Tibial nerve (tissue), 4 donors: Measurements from ENCODE around the gene SOX12. TPM values are rescaled to one million over a fixed set of nuclear protein-coding genes. Genes with fewer than 3 reads are reported as not detected.
"Not testable (repeated sequence)": the region's sequence is repeated elsewhere in the genome, so short reads cannot be mapped to it uniquely, and the experiment has no call there.

ENCODE experiments used
- DNase-seq, 2 donors: peaks; one replicate each; pipeline ENCODE4 v3.0.0-alpha.2; 2019; ENCODE audit warnings: low spot score in 2 of 2
- H3K27ac ChIP-seq, 4 donors: fragments of 200-600 bp; sonication (generic) in 3 of 4; one replicate each; pipeline ENCODE4 v1.5.1; 2017 to 2019; ENCODE audit warnings: mild to moderate bottlenecking in 1 of 4
- H3K27me3 ChIP-seq, 2 donors: fragments of 200-600 bp; sonication (generic) in 1 of 2; one replicate each; pipeline versions ENCODE4 v1.5.1 to v1.6.0; 2017 to 2019
- H3K36me3 ChIP-seq, 3 donors: fragments of 200-600 bp; sonication (generic); one replicate each; pipeline ENCODE4 v1.5.1; 2018 to 2019
- H3K4me1 ChIP-seq, 4 donors: fragments of 200-600 bp; sonication (generic) in 3 of 4; one replicate each; pipeline ENCODE4 v1.5.1; 2017 to 2019
- H3K4me3 ChIP-seq, 4 donors: fragments of 200-600 bp; sonication (generic) in 3 of 4; one replicate each; pipeline ENCODE4 v1.5.1; 2017 to 2019; ENCODE audit warnings: mild to moderate bottlenecking in 1 of 4, moderate library complexity in 1 of 4
- H3K9me3 ChIP-seq, 4 donors: fragments of 200-600 bp; sonication (generic) in 3 of 4; one replicate each; pipeline ENCODE4 v1.5.1; 2017 to 2019
- EP300 ChIP-seq, 2 donors: sonication (generic); formaldehyde crosslinking; IDR thresholded peaks; one replicate each; pipeline ENCODE4 v1.6.1; 2017; ENCODE audit warnings: antibody characterized with exemption in 2 of 2, mild to moderate bottlenecking in 1 of 2
- POLR2A ChIP-seq, 2 donors: fragments of 450-650 bp; IDR thresholded peaks; one replicate each; pipeline ENCODE4 v1.6.1; 2017; ENCODE audit warnings: antibody characterized with exemption in 2 of 2, mild to moderate bottlenecking in 2 of 2, moderate library complexity in 2 of 2
- WGBS, 2 donors: methylation state at CpG; one replicate each; pipeline ENCODE4 v1.1.5; 2018; 5-methylcytosine and 5-hydroxymethylcytosine counted together
- total RNA-seq, 4 donors: library from RNA; depleted of rRNA; stranded (reverse); fragments of >200 nt; gene quantifications; one replicate each; pipeline ENCODE4 v1.1.0, GENCODE V29; 2016
- TF ChIP-seq, protein P1 (sequence below), 5 experiments: fragments of 200-600 bp in 3 of 5; fragments of 450-650 bp in 2 of 5; sonication (generic) in 3 of 5; IDR thresholded peaks; one replicate each; pipeline ENCODE4 v1.5.1; 2016 to 2019; ENCODE audit warnings: antibody characterized with exemption in 5 of 5, mild to moderate bottlenecking in 3 of 5, moderate library complexity in 2 of 5

Gene SOX12
- total RNA-seq, 4 donors from 2014 or later, result 4.6 to 9.8 (median 8.6) TPM

DNA sequence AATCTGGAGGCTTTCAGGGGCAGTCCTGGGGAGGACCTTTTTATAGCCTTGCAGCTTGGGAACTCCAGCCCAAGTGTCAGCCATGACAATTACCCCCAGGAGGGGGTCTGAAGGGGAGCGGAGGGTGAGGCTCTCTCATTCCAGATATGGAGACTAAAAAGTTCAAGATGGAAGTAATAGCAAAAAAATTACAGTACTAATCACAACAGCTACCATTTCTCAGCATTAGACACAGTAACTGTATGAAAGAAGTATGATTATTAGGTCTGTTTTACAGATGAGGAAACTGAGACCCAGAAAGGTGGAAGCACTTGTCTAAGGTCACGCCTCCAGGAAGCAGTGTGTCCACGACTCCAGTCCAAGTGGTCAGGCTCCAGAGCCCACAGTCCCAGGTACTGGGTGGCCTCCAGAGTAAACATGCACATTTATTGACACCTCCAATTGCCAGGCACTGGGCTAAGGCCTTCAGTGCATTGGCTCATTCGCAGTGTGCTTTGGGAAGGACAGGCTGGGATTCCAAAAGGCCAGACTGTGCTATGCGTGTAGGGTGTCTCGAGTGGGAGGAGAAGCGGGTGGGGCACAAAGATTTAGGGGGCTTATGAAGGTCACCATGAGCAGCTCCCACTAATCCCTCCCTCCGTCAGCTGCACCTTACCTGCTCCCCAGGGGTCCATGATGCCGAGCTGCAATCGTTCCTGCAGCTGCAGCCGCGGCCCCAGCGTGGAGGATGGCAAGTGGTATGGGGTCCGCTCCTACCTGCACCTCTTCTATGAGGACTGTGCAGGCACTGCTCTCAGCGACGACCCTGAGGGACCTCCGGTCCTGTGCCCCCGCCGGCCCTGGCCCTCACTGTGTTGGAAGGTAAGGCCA lies 23.9 kb downstream of the SOX12 start:
- TF ChIP-seq, protein P1, sequence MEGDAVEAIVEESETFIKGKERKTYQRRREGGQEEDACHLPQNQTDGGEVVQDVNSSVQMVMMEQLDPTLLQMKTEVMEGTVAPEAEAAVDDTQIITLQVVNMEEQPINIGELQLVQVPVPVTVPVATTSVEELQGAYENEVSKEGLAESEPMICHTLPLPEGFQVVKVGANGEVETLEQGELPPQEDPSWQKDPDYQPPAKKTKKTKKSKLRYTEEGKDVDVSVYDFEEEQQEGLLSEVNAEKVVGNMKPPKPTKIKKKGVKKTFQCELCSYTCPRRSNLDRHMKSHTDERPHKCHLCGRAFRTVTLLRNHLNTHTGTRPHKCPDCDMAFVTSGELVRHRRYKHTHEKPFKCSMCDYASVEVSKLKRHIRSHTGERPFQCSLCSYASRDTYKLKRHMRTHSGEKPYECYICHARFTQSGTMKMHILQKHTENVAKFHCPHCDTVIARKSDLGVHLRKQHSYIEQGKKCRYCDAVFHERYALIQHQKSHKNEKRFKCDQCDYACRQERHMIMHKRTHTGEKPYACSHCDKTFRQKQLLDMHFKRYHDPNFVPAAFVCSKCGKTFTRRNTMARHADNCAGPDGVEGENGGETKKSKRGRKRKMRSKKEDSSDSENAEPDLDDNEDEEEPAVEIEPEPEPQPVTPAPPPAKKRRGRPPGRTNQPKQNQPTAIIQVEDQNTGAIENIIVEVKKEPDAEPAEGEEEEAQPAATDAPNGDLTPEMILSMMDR (IDR thresholded peaks at IDR 0.05), result no peak
- TF ChIP-seq POLR2A (IDR thresholded peaks at IDR 0.05) (no peak), EP300 (IDR thresholded peaks at IDR 0.05) (no peak)
- peaks cover 0 to 15% (median 5%) of the 10 kb centered on the region in 4 donors for H3K4me1 ChIP-seq
- 91 to 95% methylated on average over 16 to 19 of the region's 19 CpGs for WGBS, 2 donors
- no peak for DNase-seq
- H3K4me3 ChIP-seq, result no peak overlapping the region
- peaks cover 0 to 36% (median 0%) of the 10 kb centered on the region in 3 donors for H3K36me3 ChIP-seq
- H3K27ac ChIP-seq, result peak overlapping the region in 2 of 4 donors; percentile 92 to 98
- H3K9me3 ChIP-seq, result no peaks in the 10 kb centered on the region
- no peaks in the 10 kb centered on the region for H3K27me3 ChIP-seq

DNA sequence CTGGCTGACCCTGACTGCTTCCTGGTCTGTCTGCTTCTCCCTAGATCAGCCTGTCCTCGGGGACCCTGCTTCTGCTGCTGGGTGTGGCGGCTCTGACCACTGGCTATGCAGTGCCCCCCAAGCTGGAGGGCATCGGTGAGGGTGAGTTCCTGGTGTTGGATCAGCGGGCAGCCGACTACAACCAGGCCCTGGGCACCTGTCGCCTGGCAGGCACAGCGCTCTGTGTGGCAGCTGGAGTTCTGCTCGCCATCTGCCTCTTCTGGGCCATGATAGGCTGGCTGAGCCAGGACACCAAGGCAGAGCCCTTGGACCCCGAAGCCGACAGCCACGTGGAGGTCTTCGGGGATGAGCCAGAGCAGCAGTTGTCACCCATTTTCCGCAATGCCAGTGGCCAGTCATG lies 27.8 kb downstream of the SOX12 start:
- no peaks in the 10 kb centered on the region for H3K9me3 ChIP-seq
- H3K4me3 ChIP-seq, result no peak overlapping the region
- H3K36me3 ChIP-seq, result peaks cover 0 to 36% (median 0%) of the 10 kb centered on the region in 3 donors
- H3K4me1 ChIP-seq, result peaks cover 0 to 11% (median 1%) of the 10 kb centered on the region in 4 donors
- TF ChIP-seq, protein P1 (IDR thresholded peaks at IDR 0.05), result no peak
- no peak for TF ChIP-seq POLR2A (IDR thresholded peaks at IDR 0.05)
- TF ChIP-seq EP300 (IDR thresholded peaks at IDR 0.05), result no peak
- DNase-seq, result no peak
- no peak overlapping the region for H3K27ac ChIP-seq
- H3K27me3 ChIP-seq, result no peaks in the 10 kb centered on the region
- 86 to 88% methylated on average over 9 to 13 of the region's 13 CpGs for WGBS, 2 donors

DNA sequence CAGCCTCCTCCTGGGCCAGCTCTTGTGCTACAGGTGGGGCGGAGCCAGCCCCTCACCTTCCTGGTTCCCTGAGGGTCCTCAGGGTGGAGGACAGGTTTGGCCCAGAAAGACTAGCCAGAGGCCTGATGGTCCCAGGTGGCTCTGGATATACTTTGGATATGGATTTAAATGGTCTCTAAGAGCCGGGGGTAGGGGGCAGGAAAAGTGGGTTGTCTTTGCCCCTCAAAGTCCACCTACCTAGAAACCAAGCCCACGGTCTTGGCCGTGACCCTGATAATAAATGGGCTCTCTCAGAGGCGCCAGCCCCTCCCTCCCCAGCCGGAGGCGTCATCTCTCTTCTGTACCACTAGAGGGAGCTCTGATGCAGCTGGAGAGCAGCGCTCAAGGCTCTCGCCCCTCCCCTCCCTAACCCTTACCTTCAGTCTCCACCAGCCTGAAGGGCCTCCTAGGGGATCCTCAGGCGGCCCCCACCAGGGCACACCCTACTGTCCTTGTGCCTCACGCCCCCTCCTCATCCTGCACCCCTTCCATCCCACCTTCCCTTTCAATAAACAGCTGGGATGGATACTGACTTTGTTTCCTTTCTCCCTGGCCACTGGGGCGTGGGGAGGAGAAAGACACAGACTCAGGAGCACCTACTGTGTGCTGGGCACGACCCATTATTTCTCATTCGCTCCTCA lies 29.1 kb downstream of the SOX12 start:
- no peaks in the 10 kb centered on the region for H3K9me3 ChIP-seq
- H3K4me3 ChIP-seq, result no peak overlapping the region
- no peak overlapping the region for H3K27ac ChIP-seq
- H3K36me3 ChIP-seq, result peaks cover 0 to 33% (median 0%) of the 10 kb centered on the region in 3 donors
- no peaks in the 10 kb centered on the region for H3K27me3 ChIP-seq
- 14 to 16% methylated on average over 13 to 14 of the region's 14 CpGs for WGBS, 2 donors
- H3K4me1 ChIP-seq, result peaks cover 0 to 15% (median 0%) of the 10 kb centered on the region in 4 donors
- TF ChIP-seq, protein P1 (IDR thresholded peaks at IDR 0.05), result peak; percentile 92 to 96 (median 94)
- no peak for TF ChIP-seq POLR2A (IDR thresholded peaks at IDR 0.05)
- DNase-seq, result peak; percentile 21 to 70

DNA sequence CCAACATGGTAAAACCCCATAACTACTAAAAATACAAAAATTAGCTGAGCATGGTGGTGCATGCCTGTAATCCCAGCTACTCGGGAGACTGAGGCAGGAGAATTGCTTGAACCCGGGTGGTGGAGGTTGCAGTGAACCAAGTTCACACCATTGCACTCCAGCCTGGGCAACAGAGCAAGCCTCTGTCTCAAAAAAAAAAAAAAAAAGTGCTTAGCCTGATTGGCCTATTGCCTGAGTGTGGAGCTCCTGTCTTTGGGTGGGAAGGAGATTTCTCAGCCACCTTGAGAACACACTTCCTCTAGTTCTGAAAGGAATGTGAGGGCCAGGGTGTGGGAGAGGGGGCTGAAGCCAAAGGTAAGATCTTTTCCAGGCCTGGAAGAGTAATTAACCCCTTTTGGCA lies 30.8 kb downstream of the SOX12 start:
- WGBS, 2 donors, result 69 to 71% methylated on average over 2 of the region's 2 CpGs
- DNase-seq, H3K27ac ChIP-seq, H3K4me3 ChIP-seq, H3K27me3 ChIP-seq, H3K9me3 ChIP-seq: not testable (repeated sequence)
- H3K36me3 ChIP-seq, result peaks cover 0 to 24% (median 0%) of the 10 kb centered on the region in 3 donors
- peaks cover 0 to 24% (median 0%) of the 10 kb centered on the region in 4 donors for H3K4me1 ChIP-seq

DNA sequence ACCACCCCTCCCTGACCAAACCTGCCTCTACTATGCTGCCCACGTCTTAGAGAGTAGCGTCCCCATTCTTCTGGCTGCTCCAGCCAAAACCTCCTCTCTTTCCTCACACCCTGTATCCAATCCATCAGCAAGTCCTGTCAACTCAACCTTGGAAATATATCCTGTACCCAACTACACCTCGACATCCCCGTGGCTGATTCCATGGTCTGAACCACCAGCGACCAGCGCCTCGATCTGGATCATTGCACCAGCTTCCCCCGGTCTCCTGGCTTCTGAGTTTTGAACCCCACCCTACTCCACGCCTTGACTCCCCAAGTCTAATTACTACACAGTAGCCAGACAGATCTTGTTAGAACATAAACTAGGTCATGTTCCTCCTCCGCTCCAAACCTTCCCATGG lies 31.4 kb downstream of the SOX12 start:
- Histone ChIP-seq H3K4me3 (no peak overlapping the region), H3K36me3 (peaks cover 0 to 20% (median 0%) of the 10 kb centered on the region in 3 donors), H3K27me3 (no peaks in the 10 kb centered on the region), H3K4me1 (peaks cover 0 to 24% (median 0%) of the 10 kb centered on the region in 4 donors), H3K9me3 (no peaks in the 10 kb centered on the region), H3K27ac (no peak overlapping the region)
- TF ChIP-seq, protein P1 (IDR thresholded peaks at IDR 0.05), result no peak
- no peak for TF ChIP-seq EP300 (IDR thresholded peaks at IDR 0.05)
- TF ChIP-seq POLR2A (IDR thresholded peaks at IDR 0.05), result no peak
- no peak for DNase-seq
- WGBS, 2 donors, result 83 to 91% methylated on average over 10 of the region's 10 CpGs
